ENCODE results near the gene STH. TPM values are rescaled to one million over a fixed set of nuclear protein-coding genes. Genes with fewer than 3 reads are reported as not detected.
"Not testable (repeated sequence)": the region's sequence is repeated elsewhere in the genome, so short reads cannot be mapped to it uniquely, and the experiment has no call there.

Gene STH
- total RNA-seq, 3 donors from 2014 or later = not detected

DNA sequence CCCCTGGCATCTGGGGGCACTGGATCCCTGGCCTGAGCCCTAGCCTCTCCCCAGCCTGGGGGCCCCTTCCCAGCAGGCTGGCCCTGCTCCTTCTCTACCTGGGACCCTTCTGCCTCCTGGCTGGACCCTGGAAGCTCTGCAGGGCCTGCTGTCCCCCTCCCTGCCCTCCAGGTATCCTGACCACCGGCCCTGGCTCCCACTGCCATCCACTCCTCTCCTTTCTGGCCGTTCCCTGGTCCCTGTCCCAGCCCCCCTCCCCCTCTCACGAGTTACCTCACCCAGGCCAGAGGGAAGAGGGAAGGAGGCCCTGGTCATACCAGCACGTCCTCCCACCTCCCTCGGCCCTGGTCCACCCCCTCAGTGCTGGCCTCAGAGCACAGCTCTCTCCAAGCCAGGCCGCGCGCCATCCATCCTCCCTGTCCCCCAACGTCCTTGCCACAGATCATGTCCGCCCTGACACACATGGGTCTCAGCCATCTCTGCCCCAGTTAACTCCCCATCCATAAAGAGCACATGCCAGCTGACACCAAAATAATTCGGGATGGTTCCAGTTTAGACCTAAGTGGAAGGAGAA, 13.5 kb downstream of the STH start:
- TF ChIP-seq, protein P1, sequence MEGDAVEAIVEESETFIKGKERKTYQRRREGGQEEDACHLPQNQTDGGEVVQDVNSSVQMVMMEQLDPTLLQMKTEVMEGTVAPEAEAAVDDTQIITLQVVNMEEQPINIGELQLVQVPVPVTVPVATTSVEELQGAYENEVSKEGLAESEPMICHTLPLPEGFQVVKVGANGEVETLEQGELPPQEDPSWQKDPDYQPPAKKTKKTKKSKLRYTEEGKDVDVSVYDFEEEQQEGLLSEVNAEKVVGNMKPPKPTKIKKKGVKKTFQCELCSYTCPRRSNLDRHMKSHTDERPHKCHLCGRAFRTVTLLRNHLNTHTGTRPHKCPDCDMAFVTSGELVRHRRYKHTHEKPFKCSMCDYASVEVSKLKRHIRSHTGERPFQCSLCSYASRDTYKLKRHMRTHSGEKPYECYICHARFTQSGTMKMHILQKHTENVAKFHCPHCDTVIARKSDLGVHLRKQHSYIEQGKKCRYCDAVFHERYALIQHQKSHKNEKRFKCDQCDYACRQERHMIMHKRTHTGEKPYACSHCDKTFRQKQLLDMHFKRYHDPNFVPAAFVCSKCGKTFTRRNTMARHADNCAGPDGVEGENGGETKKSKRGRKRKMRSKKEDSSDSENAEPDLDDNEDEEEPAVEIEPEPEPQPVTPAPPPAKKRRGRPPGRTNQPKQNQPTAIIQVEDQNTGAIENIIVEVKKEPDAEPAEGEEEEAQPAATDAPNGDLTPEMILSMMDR (IDR thresholded peaks at IDR 0.05) = no peak
- TF ChIP-seq POLR2A (IDR thresholded peaks at IDR 0.05) (no peak), POLR2AphosphoS5 (IDR thresholded peaks at IDR 0.05) (no peak)
- Histone ChIP-seq H3K27me3 (no peaks in the 10 kb centered on the region), H3K36me3 (no peaks in the 10 kb centered on the region), H3K27ac (no peak overlapping the region), H3K4me3 (no peak overlapping the region), H3K9me3 (no peaks in the 10 kb centered on the region), H3K4me1 (no peaks in the 10 kb centered on the region)
- intact Hi-C loops (cut with DNase I; ENCODE audit: low total_unique reads) = no loop called here
- DNase-seq (ENCODE audit: low spot score in 2 of 2) = no peak

DNA sequence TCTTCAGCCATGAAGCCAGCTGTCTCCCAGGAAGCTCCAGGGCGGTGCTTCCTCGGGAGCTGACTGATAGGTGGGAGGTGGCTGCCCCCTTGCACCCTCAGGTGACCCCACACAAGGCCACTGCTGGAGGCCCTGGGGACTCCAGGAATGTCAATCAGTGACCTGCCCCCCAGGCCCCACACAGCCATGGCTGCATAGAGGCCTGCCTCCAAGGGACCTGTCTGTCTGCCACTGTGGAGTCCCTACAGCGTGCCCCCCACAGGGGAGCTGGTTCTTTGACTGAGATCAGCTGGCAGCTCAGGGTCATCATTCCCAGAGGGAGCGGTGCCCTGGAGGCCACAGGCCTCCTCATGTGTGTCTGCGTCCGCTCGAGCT, 14.1 kb downstream of the STH start:
- Histone ChIP-seq H3K9me3 (no peaks in the 10 kb centered on the region), H3K4me1 (no peaks in the 10 kb centered on the region), H3K4me3 (no peak overlapping the region), H3K27ac (no peak overlapping the region), H3K36me3 (no peaks in the 10 kb centered on the region), H3K27me3 (no peaks in the 10 kb centered on the region)
- DNase-seq (ENCODE audit: low spot score in 2 of 2) = no peak
- TF ChIP-seq POLR2A (IDR thresholded peaks at IDR 0.05) (no peak), POLR2AphosphoS5 (IDR thresholded peaks at IDR 0.05) (no peak)
- TF ChIP-seq, protein P1 (IDR thresholded peaks at IDR 0.05) = no peak
- intact Hi-C loops (cut with DNase I; ENCODE audit: low total_unique reads) = no loop called here

DNA sequence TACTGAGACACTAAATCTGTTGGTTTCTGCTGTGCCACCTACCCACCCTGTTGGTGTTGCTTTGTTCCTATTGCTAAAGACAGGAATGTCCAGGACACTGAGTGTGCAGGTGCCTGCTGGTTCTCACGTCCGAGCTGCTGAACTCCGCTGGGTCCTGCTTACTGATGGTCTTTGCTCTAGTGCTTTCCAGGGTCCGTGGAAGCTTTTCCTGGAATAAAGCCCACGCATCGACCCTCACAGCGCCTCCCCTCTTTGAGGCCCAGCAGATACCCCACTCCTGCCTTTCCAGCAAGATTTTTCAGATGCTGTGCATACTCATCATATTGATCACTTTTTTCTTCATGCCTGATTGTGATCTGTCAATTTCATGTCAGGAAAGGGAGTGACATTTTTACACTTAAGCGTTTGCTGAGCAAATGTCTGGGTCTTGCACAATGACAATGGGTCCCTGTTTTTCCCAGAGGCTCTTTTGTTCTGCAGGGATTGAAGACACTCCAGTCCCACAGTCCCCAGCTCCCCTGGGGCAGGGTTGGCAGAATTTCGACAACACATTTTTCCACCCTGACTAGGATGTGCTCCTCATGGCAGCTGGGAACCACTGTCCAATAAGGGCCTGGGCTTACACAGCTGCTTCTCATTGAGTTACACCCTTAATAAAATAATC, 14.6 kb downstream of the STH start:
- no peaks in the 10 kb centered on the region for H3K36me3 ChIP-seq
- no peaks in the 10 kb centered on the region for H3K9me3 ChIP-seq
- H3K4me1 ChIP-seq = no peaks in the 10 kb centered on the region
- DNase-seq (ENCODE audit: low spot score in 2 of 2) = no peak
- no peaks in the 10 kb centered on the region for H3K27me3 ChIP-seq
- peak overlapping the region in 1 of 2 donors; percentile 1 for H3K27ac ChIP-seq
- intact Hi-C loops (cut with DNase I; ENCODE audit: low total_unique reads) = no loop called here
- TF ChIP-seq POLR2A (IDR thresholded peaks at IDR 0.05) = no peak
- TF ChIP-seq, protein P1 (IDR thresholded peaks at IDR 0.05) = no peak
- no peak for TF ChIP-seq POLR2AphosphoS5 (IDR thresholded peaks at IDR 0.05)
- H3K4me3 ChIP-seq = no peak overlapping the region

DNA sequence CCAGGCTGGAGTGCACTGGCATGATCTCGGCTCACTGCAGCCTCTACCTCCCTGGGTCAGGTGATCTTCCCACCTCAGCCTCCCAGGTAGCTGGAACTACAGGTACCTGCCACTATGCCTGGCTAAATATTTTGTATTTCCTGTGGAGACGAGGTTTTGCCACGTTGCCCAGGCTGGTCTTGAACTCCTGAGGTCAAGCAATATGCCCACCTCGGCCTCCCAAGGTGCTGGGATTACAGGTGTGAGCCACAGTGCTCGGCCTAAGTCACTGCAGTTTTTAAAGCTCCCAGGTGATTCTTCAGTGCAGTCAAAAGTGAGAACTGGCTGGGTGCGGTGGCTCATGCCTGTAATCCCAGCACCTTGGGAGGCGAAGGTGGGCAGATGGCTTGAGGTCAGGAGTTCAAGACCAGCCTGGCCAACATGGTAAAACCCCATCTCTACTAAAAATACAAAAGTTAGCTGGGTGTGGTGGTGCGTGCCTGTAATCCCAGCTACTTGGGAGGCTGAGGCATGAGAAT, 20.4 kb downstream of the STH start:
- H3K27me3 ChIP-seq; H3K4me1 ChIP-seq; H3K36me3 ChIP-seq; H3K27ac ChIP-seq; H3K4me3 ChIP-seq; intact Hi-C loops (cut with DNase I; ENCODE audit: low total_unique reads); H3K9me3 ChIP-seq: not testable (repeated sequence)
- peak in 1 of 2 donors; percentile 31 for DNase-seq (ENCODE audit: low spot score in 2 of 2)

DNA sequence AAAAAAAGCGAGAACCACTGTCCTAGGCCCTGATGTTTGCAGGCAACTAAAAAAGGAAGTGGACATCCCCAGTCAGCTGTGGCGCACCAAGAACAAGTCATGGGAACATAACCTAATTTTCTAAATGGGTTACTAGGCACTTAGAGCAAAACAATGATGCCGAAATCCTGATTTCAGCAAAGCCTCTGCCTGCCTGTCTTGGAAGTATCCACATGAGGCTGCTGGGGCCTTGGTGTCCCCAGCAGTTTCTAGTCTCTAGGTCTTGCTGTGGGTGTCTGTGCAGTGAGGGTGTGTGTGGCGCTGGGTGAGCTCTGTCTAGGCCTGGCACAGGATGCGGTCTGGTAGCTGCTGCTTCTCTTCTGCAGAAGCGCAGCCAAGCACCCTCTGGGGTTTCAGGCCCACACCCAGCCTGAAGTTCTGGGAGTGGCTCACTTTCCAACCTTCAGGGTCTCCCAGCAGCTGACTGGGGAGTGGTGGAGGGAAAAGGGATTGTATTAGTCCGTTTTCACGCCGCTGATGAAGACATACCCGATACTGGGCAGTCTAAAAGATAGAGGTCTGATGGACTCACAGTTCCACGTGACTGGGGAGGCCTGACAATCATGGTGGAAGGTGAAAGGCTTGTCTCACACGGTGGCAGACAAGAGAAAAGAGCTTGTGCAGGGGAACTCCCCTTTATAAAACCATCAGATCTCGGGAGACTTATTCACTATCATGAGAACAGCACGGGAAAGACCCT, 21.1 kb downstream of the STH start:
- Histone ChIP-seq H3K4me1 (no peaks in the 10 kb centered on the region), H3K27me3 (no peaks in the 10 kb centered on the region), H3K36me3 (no peaks in the 10 kb centered on the region), H3K4me3 (no peak overlapping the region), H3K9me3 (no peaks in the 10 kb centered on the region), H3K27ac (no peak overlapping the region)
- TF ChIP-seq, protein P1 (IDR thresholded peaks at IDR 0.05) = no peak
- intact Hi-C loops (cut with DNase I; ENCODE audit: low total_unique reads) = no loop called here
- peak in 1 of 2 donors; percentile 15 for DNase-seq (ENCODE audit: low spot score in 2 of 2)

Measured in breast epithelium (tissue), 4 donors.